ENCODE measurements around the gene TSPEAR. TPM values are rescaled to one million over a fixed set of nuclear protein-coding genes. Genes with fewer than 3 reads are reported as not detected.
"Not testable (repeated sequence)": the region's sequence is repeated elsewhere in the genome, so short reads cannot be mapped to it uniquely, and the experiment has no call there.

The TSPEAR gene
- total RNA-seq, 2 donors from 2014 or later, result not detected

DNA sequence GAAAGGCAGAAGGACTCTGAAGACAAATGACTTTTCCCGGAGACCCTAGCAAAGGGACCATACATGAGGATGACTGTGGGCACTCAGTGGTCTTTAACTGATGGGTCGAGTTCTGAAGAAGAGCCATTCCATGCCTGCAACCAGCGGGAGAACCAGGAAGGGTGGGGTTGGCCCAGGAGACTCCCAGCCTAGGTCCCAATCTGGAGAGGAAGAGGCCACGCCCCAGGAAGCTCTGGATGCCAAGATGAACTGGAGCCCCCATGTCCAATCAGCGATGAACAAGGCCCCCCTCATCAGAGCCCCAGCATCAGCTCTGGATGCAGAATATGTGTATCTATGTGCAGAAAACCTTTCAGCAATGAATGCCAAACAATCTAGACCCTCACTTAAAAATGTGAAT is 70.6 kb downstream of the TSPEAR start:
- no peaks in the 10 kb centered on the region for H3K36me3 ChIP-seq
- TF ChIP-seq, protein P1, sequence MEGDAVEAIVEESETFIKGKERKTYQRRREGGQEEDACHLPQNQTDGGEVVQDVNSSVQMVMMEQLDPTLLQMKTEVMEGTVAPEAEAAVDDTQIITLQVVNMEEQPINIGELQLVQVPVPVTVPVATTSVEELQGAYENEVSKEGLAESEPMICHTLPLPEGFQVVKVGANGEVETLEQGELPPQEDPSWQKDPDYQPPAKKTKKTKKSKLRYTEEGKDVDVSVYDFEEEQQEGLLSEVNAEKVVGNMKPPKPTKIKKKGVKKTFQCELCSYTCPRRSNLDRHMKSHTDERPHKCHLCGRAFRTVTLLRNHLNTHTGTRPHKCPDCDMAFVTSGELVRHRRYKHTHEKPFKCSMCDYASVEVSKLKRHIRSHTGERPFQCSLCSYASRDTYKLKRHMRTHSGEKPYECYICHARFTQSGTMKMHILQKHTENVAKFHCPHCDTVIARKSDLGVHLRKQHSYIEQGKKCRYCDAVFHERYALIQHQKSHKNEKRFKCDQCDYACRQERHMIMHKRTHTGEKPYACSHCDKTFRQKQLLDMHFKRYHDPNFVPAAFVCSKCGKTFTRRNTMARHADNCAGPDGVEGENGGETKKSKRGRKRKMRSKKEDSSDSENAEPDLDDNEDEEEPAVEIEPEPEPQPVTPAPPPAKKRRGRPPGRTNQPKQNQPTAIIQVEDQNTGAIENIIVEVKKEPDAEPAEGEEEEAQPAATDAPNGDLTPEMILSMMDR (IDR thresholded peaks at IDR 0.05), result no peak
- no peak for DNase-seq
- H3K27ac ChIP-seq, result no peak overlapping the region
- no peaks in the 10 kb centered on the region for H3K27me3 ChIP-seq
- H3K4me3 ChIP-seq, result no peak overlapping the region
- no peaks in the 10 kb centered on the region for H3K4me1 ChIP-seq
- no peaks in the 10 kb centered on the region for H3K9me3 ChIP-seq
- intact Hi-C loops (cut with DNase I), result no loop called here
- no peak overlapping the region for H3K9ac ChIP-seq (ENCODE audit: low read depth in 2 of 2, low read length in 2 of 2)

DNA sequence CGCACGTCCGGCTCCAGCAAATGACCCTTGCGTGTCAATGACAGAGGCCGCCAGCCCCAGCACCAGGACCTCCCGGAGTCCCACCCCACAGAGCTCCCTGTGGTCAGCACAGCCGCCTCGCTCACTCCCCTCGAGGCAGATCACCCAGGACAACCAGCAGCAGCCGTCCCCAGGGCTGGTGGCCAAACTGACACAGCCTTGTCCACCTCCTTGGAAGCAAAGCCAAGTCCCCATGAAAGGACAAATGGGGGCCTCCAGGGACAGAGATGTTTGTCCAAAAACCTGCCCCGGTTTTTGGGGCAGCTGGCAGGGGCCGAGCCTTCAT is 72.1 kb downstream of the TSPEAR start:
- no peak overlapping the region for H3K4me3 ChIP-seq
- DNase-seq, result no peak
- no peaks in the 10 kb centered on the region for H3K4me1 ChIP-seq
- H3K27ac ChIP-seq, result no peak overlapping the region
- TF ChIP-seq, protein P1 (IDR thresholded peaks at IDR 0.05), result no peak
- no peaks in the 10 kb centered on the region for H3K9me3 ChIP-seq
- no peak overlapping the region for H3K9ac ChIP-seq (ENCODE audit: low read depth in 2 of 2, low read length in 2 of 2)
- H3K27me3 ChIP-seq, result no peaks in the 10 kb centered on the region
- no peaks in the 10 kb centered on the region for H3K36me3 ChIP-seq
- intact Hi-C loops (cut with DNase I), result no loop called here

DNA sequence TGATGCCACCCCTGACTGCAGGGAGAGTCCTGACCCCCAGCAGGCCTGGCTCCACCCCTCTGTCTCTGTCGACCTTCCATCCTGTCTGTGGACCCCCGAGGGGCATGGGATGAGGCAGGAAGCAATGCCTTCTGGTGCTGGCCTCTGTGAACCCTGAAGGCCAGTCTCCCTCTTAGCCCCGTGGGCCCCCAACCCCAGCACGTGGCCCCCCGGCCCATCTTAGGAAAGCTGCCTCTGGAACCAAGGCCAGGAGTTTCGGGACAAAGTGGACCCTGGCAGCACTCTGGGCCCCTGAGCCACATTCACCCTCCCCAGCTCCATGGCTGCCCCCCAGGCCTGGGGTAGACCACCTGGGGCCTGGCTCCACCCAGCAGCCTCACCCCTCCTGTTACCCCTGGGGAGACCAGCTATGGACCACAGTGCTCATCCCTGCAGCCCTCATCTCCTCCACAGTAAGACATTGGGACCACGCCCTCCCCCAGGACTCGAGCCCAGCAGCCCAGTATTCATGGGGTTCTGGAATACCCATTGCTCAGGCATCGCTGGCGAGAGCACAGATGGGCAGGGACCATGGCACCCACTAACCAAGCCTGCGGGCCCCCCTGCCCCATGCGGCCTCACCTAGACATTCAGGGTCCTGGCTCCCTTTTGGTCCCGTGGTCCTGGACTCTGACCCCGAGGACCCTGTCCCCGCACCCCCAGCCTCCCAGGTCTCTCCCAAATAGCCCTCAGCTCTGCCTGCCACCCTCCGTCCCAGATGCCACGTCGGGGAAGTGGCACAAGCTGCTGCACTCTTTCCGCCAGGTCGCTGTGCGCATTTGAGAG is 72.7 kb downstream of the TSPEAR start:
- H3K4me3 ChIP-seq; H3K27me3 ChIP-seq; H3K27ac ChIP-seq; H3K9ac ChIP-seq (ENCODE audit: low read depth in 2 of 2, low read length in 2 of 2); intact Hi-C loops (cut with DNase I); DNase-seq; H3K36me3 ChIP-seq; H3K4me1 ChIP-seq; H3K9me3 ChIP-seq: not testable (repeated sequence)

DNA sequence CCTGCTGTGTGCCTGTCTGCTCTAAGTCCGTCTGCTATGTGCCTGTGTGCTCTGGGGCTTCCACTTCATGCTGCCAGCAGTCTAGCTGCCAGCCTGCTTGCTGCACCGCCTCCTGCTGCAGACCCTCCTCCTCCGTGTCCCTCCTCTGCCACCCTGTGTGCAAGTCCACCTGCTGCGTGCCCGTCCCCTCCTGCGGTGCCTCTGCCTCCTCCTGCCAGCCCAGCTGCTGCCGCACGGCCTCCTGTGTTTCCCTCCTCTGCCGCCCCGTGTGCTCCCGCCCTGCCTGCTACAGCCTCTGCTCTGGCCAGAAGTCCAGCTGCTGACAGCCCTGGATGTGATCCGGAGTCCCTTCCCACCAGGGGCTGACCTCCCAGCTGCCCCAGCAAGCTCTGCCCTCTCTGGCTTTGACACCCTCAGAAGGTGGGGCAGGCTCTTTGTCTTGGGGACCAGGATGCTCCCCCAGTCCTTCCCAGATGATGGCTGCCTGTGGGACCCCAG is 73.5 kb downstream of the TSPEAR start:
- DNase-seq; H3K4me1 ChIP-seq; H3K9ac ChIP-seq (ENCODE audit: low read depth in 2 of 2, low read length in 2 of 2); H3K9me3 ChIP-seq; H3K27me3 ChIP-seq; intact Hi-C loops (cut with DNase I); H3K36me3 ChIP-seq; H3K27ac ChIP-seq; H3K4me3 ChIP-seq: not testable (repeated sequence)

DNA sequence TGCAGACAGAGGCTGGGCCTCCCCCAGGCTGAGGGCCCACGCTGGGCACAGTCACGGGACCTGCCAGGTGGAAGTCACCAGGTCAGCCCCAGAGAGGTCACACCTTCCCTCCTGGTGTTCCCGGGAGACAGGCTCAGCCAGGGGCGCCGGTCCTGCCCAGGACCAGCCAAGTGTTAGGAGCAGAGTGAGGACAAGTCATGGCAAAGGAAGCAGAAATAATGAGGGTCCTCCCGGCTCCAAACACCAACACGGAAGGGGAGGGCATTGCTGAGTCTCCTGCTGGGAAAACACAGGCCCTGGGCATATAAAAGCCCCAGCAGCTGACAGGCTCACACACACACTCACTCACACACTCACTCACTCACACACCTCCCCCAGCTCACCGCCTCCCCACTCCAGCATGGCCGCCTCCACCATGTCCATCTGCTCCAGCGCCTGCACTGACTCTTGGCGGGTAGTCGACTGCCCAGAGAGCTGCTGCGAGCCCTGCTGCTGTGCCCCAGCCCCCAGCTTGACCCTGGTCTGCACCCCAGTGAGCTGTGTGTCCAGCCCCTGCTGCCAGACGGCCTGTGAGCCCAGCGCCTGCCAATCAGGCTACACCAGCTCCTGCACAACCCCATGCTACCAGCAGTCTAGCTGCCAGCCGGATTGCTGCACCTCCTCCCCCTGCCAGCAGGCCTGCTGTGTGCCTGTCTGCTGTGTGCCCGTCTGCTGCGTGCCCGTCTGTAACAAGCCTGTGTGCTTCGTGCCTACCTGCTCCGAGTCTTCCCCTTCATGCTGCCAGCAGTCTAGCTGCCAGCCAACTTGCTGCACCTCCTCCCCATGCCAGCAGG is 74.1 kb downstream of the TSPEAR start, which contains the start of gene KRTAP10-10:
TSS of gene KRTAP10-10 (plus strand) at position 339 of the 833 bp plus-strand sequence. CDS start at position 401, 62 bp downstream.
- Histone ChIP-seq H3K4me1 (no peaks in the 10 kb centered on the region), H3K27ac (no peak within 1 kb of the TSS), H3K27me3 (no peaks in the 10 kb centered on the region), H3K9me3 (no peaks in the 10 kb centered on the region), H3K9ac (ENCODE audit: low read depth in 2 of 2, low read length in 2 of 2) (no peak within 1 kb of the TSS), H3K36me3 (no peaks in the 10 kb centered on the region), H3K4me3 (no peak within 1 kb of the TSS)
- no peak for DNase-seq
- intact Hi-C loops (cut with DNase I), result no loop called here
- TF ChIP-seq, protein P1 (IDR thresholded peaks at IDR 0.05), result no peak

DNA sequence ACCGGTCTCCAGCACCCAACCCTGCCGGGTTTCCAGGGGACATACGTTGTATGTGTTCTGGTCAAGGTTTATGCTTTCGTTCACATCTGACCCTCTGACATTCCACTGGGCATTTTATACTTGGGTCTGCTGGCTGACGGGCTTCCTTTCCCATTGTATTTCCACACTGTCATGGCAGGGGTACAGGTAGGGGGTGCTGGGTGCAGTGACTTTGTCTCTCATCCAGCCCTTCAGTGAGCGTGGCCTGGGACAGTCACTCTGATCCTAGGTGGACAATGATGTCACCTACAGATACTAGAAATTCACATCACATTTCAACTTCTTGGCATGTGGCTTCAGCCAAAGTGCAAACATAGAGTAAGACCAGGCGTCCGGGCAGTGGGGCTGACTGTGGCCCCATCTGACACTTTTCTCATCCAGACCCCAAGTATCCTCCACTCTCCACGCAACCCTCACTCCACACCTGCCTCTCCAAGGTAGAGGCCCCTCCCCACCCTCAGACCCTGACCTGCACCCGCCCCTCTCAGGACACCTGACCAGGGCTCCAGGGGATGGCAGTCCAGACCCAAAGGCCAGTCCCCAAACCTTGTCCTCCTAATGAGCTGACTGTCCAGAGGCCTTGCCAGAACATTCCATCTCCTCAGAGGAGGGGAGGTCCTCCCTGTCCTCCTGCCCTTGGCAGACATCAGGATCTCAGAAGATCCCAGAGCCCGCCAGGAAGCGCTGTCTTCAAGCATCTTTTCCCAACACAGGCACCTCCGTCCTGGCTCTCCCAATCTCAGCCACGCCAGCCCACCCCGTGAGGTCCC is 75.0 kb downstream of the TSPEAR start:
- intact Hi-C loops (cut with DNase I), result no loop called here
- Histone ChIP-seq H3K4me1 (no peaks in the 10 kb centered on the region), H3K9ac (ENCODE audit: low read depth in 2 of 2, low read length in 2 of 2) (no peak overlapping the region), H3K9me3 (no peaks in the 10 kb centered on the region), H3K4me3 (no peak overlapping the region), H3K36me3 (no peaks in the 10 kb centered on the region), H3K27me3 (no peaks in the 10 kb centered on the region), H3K27ac (no peak overlapping the region)
- DNase-seq, result no peak
- TF ChIP-seq, protein P1 (IDR thresholded peaks at IDR 0.05), result no peak
